ENCODE results near the gene CAPG. TPM values are rescaled to one million over a fixed set of nuclear protein-coding genes. Genes with fewer than 3 reads are reported as not detected.
A peak's percentile ranks its signal among the peaks of the same experiment; 100 is the strongest.

The CAPG gene
- total RNA-seq, 4 donors from 2014 or later = 18.3 to 92.1 (median 45.2) TPM

DNA sequence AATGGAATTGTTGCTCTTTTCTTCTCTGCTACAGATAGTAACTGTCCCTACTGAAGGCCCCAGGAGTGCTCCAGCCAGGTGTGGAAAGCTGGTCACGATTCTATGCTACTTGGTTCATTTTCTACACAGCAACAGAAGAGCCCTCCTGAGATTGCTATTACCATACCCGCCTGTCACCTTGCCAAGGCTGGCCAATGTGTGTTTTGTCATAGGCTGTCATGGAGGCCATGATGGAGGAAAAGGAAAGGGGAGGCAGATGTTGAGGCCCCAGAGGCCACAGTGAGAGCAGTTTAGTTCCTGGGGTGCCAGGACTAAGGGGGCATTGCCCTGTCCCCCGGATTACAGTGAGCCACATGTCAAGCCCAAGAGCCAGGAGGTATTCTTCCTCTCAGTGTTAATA is 54.6 kb downstream of the CAPG start:
- 40 to 82% methylated on average over 1 to 3 of the region's 3 CpGs for WGBS, 2 donors (ENCODE audit: low coverage in 1 of 2)
- Histone ChIP-seq H3K36me3 (peaks cover 0 to 14% (median 5%) of the 10 kb centered on the region in 4 donors), H3K4me1 (peaks cover 7 to 30% (median 20%) of the 10 kb centered on the region in 4 donors), H3K27me3 (no peaks in the 10 kb centered on the region), H3K27ac (peak overlapping the region in 3 of 4 donors; percentile 92 to 95 (median 94)), H3K4me3 (peak overlapping the region in 3 of 4 donors; percentile 64 to 72 (median 65)), H3K9me3 (no peaks in the 10 kb centered on the region)
- TF ChIP-seq POLR2A (IDR thresholded peaks at IDR 0.05) (no peak), EP300 (IDR thresholded peaks at IDR 0.05; ENCODE audit: low read depth) (no peak), POLR2AphosphoS5 (IDR thresholded peaks at IDR 0.05) (no peak)
- TF ChIP-seq, protein P1, sequence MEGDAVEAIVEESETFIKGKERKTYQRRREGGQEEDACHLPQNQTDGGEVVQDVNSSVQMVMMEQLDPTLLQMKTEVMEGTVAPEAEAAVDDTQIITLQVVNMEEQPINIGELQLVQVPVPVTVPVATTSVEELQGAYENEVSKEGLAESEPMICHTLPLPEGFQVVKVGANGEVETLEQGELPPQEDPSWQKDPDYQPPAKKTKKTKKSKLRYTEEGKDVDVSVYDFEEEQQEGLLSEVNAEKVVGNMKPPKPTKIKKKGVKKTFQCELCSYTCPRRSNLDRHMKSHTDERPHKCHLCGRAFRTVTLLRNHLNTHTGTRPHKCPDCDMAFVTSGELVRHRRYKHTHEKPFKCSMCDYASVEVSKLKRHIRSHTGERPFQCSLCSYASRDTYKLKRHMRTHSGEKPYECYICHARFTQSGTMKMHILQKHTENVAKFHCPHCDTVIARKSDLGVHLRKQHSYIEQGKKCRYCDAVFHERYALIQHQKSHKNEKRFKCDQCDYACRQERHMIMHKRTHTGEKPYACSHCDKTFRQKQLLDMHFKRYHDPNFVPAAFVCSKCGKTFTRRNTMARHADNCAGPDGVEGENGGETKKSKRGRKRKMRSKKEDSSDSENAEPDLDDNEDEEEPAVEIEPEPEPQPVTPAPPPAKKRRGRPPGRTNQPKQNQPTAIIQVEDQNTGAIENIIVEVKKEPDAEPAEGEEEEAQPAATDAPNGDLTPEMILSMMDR (IDR thresholded peaks at IDR 0.05) = no peak
- no peak for DNase-seq
- intact Hi-C loops (cut with DNase I; ENCODE audit: low total_unique reads) = no loop called here
- in situ Hi-C loops (cut with MboI; ENCODE audit: low pct_ligation_motif_present in 1 of 4, low pct_unique_long_range_greater_than_20kb in 1 of 4, low sequenced_read_pairs in 3 of 4) = no loop called here

DNA sequence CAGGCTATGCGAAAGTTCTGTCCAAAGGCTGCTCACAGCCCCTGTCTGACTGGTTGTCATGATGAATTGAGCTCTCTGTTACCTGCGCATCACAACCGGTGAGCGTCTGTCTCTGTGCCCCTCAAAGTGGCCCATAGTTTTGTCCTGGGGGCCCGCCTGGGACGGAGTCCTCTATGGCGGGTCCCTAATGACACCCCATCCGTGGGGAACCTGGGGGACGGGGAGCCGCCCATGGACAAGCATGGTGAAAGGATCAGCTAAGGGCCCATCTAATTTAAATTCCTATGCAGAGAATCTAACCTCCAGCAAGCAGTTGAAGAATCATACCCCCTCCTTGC is 55.1 kb downstream of the CAPG start:
- WGBS, 2 donors (ENCODE audit: low coverage in 1 of 2) = 11% methylated on average over 10 of the region's 10 CpGs; no CpG with 5 or more reads in 1 of the 2 donors
- H3K4me1 ChIP-seq = peaks cover 7 to 30% (median 20%) of the 10 kb centered on the region in 4 donors
- peak overlapping the region; percentile 64 to 77 (median 68) for H3K4me3 ChIP-seq
- no peaks in the 10 kb centered on the region for H3K27me3 ChIP-seq
- peak overlapping the region; percentile 92 to 95 (median 94) for H3K27ac ChIP-seq
- no peak for DNase-seq
- in situ Hi-C loops (cut with MboI; ENCODE audit: low pct_ligation_motif_present in 1 of 4, low pct_unique_long_range_greater_than_20kb in 1 of 4, low sequenced_read_pairs in 3 of 4) = no loop called here
- peaks cover 0 to 18% (median 7%) of the 10 kb centered on the region in 4 donors for H3K36me3 ChIP-seq
- no peaks in the 10 kb centered on the region for H3K9me3 ChIP-seq
- no peak for TF ChIP-seq EP300 (IDR thresholded peaks at IDR 0.05; ENCODE audit: low read depth)
- no peak for TF ChIP-seq POLR2A (IDR thresholded peaks at IDR 0.05)
- no peak for TF ChIP-seq POLR2AphosphoS5 (IDR thresholded peaks at IDR 0.05)
- TF ChIP-seq, protein P1 (IDR thresholded peaks at IDR 0.05) = no peak
- intact Hi-C loops (cut with DNase I; ENCODE audit: low total_unique reads) = no loop called here

DNA sequence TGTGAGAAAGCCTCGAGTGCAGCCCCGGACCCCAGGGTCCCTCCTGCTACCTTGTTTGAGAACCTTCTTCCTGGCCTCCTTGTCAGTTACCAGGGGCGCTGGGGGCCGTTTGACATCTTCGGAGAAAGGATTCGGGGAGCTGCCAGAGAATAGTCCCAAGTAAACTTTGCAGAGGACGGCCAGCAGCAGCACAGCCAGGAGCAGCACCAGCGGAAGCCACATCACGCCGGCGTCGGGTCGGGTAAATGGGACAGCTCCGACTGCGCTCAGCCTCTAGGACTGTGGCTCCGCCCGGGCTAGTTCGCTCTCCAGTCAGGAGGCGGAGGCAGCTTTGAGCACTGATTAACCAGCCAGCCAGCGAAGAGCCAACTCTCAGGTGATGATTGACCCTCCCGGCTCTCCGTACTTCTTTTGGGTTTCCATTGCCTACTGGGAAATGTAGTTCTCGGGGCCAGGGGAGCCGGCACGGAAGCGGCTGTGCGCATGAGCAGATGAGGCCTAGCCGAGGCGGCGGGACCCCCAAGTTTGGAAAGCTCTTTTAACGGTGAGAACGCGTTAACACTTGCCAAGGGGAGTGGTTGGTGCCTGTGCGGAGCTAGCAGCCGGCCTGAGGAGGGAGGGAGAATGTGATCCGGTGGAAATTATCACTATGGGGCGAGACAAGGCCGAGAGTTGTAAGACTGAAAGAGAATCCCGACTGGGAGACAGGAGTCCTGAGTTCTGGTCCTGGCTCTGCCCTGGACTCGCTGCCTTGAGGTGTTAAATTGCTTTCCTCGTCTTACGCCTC is 55.7 kb downstream of the CAPG start, which contains the start of the genes ELMOD3 and RETSAT:
Gene ELMOD3 (plus strand): TSS at position 484 of the 787 bp plus-strand sequence. CDS start 2,430 bp downstream, outside the sequence.
Gene RETSAT (minus strand): TSS at position 243 of the 787 bp plus-strand sequence. CDS start 21 bp downstream, at position 222.
- in situ Hi-C loops (cut with MboI; ENCODE audit: low pct_ligation_motif_present in 1 of 4, low pct_unique_long_range_greater_than_20kb in 1 of 4, low sequenced_read_pairs in 3 of 4) (no loop called here), intact Hi-C loops (cut with DNase I; ENCODE audit: low total_unique reads) (no loop called here)
- Histone ChIP-seq H3K27ac (peak within 1 kb of the TSS; percentile 92 to 95 (median 94)), H3K4me3 (peak within 1 kb of the TSS; percentile 64 to 77 (median 68)), H3K36me3 (peaks cover 0 to 23% (median 10%) of the 10 kb centered on the region in 4 donors), H3K4me1 (peaks cover 7 to 30% (median 20%) of the 10 kb centered on the region in 4 donors), H3K9me3 (no peaks in the 10 kb centered on the region), H3K27me3 (no peaks in the 10 kb centered on the region)
- 0% methylated on average over 2 to 41 of the region's 42 CpGs for WGBS, 2 donors (ENCODE audit: low coverage in 1 of 2)
- TF ChIP-seq POLR2AphosphoS5 (IDR thresholded peaks at IDR 0.05) = peak; percentile 93 to 99 (median 99)
- peak; percentile 99 for TF ChIP-seq POLR2A (IDR thresholded peaks at IDR 0.05)
- TF ChIP-seq EP300 (IDR thresholded peaks at IDR 0.05; ENCODE audit: low read depth) = no peak
- TF ChIP-seq, protein P1 (IDR thresholded peaks at IDR 0.05) = no peak
- DNase-seq = peak; percentile 98

DNA sequence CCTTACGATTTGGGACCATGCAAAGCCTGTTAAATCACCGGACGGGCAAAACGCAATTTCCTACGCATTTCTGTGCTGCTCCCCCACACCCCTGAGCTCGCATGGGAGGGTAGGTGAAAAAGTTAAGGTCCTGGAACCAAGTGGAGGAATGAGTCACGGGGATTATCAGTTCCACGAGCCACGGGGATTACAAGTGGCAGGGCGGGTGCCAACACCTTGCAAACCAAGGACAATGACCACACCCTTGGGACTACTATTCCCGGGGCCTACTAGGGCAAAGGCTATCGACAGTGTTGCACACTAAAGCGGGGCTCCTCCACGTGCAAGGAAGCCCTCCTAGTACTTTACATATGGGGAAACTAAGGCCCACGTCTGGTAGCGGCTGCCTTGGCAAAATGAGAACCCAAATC is 56.3 kb downstream of the CAPG start:
- Histone ChIP-seq H3K4me1 (peaks cover 7 to 30% (median 20%) of the 10 kb centered on the region in 4 donors), H3K4me3 (peak overlapping the region; percentile 64 to 73 (median 68)), H3K27me3 (no peaks in the 10 kb centered on the region), H3K36me3 (peaks cover 0 to 28% (median 12%) of the 10 kb centered on the region in 4 donors), H3K27ac (peak overlapping the region; percentile 92 to 95 (median 94)), H3K9me3 (no peaks in the 10 kb centered on the region)
- no peak for TF ChIP-seq EP300 (IDR thresholded peaks at IDR 0.05; ENCODE audit: low read depth)
- TF ChIP-seq POLR2AphosphoS5 (IDR thresholded peaks at IDR 0.05) = peak in 1 of 3 donors; percentile 7
- intact Hi-C loops (cut with DNase I; ENCODE audit: low total_unique reads) (no loop called here), in situ Hi-C loops (cut with MboI; ENCODE audit: low pct_ligation_motif_present in 1 of 4, low pct_unique_long_range_greater_than_20kb in 1 of 4, low sequenced_read_pairs in 3 of 4) (no loop called here)
- DNase-seq = peak; percentile 84
- 0 to 7% methylated on average over 4 to 16 of the region's 16 CpGs for WGBS, 2 donors (ENCODE audit: low coverage in 1 of 2)

Measured in transverse colon (tissue), 4 donors.